KBM-7 (cell line): ENCODE data around the gene GPR18.
A peak's percentile ranks its signal among the peaks of the same experiment; 100 is the strongest.
"Not testable (repeated sequence)": the region's sequence is repeated elsewhere in the genome, so short reads cannot be mapped to it uniquely, and the experiment has no call there.

Experiments used
- DNase-seq: peaks from one replicate; pipeline ENCODE4 v3.0.0-alpha.2; 2015
- in situ Hi-C: fragments of 300-500 bp; cut with MboI; formaldehyde crosslinking; loops from 2 replicates; pipeline ENCODE4 v1.14.3; 2020; ENCODE audit warnings: low sequenced_read_pairs, low pct_unique_long_range_greater_than_20kb, mixed read lengths

Gene GPR18

DNA sequence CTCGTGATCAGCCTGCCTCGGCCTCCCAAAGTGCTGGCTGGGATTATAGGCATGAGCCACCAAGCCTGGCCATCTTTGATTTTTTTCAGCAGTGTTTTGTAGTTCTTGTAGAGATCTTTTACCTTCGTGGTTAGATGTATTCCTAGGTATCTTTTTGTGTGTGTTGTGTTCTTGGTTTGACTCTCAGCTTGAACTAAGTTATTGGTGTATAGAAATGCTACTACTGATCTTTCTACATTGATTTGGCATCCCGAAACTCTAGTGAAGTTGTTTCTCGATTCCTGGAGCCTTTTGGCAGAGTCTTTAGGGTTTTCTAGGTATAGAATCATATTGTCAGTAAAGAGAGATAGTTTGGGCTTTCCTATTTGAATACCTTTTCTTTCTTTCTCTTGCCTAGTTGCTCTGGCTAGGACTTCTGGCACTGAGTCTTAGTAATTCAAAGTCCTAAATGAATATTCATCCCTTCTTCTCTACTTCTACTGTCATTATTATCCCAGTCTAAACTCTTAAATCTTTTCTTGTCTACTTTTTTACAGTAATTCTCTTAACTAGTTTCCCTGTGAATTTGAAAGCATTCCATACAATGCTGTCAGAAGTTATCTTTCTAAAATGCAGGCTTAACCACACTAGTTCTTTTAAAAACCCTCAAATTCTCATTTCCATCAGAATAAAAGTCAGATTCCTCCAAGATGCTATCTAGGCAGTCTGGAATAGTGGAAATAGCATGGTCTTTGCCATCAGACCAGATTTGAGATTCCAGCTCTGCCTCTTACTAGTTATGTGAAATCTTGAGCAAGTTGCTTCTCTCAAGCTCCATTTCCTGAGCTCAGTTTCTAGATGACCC, 7.0 kb downstream of the GPR18 start:
- no peak for DNase-seq
- in situ Hi-C loops = no loop called here

DNA sequence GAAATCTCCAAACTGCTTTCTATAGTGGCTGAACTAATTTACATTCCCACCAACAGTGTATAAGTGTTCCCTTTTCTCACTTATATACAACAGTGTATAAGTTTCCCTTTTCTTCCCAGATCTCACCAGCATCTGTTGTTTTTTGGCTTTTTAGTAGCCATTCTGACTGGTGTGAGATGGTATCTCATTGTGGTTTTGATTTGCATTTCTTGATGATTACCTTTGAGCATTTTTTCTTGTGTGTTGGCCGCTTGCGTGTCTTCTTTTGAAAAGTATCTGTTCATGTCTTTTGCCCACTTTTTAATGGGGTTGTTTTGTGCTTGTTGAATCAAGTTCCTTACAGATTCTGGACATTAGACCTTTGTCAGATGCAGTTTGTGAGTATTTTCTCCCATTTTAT, 8.6 kb downstream of the GPR18 start:
- DNase-seq, in situ Hi-C loops: not testable (repeated sequence)

DNA sequence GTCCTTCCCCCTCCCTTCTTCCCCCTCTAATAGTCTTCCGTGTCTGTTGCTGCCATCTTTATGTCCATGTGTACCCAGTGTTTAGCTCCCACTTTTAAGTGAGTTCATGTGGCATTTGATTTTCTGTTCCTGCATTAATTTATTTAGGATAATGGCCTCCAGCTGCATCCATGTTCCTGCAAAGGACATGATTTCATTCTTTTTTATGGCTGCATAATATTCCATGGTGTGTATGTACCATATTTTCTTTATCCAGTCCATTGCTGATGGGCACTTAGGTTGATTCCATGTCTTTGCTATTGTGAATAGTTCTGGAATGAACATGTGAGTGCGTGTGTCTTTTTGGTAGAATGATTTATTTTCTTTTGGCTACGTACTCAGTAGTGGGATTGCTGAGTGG, 9.0 kb downstream of the GPR18 start:
- in situ Hi-C loops, DNase-seq: not testable (repeated sequence)

DNA sequence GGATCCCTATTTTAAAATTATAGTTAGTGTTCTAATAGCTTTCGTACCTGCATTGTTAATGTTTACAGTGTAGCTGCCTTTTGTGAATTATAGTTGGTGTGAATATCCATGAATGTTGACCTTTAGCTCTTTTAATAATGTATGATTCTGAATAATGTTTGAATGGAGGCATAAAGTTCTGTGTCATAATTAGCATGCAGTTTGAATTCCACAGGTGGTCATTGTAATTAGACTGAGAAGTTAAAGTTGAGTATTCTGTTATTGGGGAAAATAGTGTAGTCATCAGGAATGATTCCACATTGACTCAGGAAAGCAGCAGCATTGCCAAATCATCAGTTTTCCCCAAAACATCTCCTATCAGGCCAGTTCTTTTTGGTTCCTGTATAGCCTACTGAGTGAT, 12.1 kb downstream of the GPR18 start:
- in situ Hi-C loops = no loop called here
- DNase-seq = no peak

DNA sequence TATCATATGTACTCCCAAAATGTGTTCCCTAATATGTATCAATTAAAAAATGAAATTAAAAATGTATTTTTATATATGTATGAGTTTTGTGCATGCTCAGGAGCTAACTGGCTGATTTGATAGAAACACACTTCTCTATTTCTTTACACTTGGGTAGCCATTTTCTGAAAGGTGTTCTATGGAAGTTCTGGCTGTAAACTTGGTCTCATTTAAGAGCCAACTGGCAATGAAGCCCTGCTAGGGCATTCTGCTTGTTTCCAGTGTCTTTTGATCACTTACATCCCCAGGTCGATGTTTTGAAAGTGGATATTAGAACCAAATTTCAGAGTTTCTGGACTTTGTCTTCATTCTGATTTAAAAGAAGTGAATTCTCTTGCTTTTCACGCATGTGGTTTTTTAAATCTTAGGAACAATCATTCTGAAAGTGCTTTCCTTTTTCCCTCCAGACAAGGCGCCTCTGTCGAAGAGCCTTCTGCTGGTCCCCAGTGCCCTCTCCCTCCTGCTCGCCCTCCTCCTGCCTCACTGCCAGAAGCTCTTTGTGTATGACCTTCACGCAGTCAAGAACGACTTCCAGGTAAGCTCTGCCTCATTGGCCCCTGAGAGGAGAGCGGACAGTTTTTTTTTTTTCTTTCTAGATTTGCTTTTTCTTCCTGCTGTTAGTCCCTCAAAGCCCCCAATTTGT, 20.1 kb downstream of the GPR18 start:
- DNase-seq = no peak
- in situ Hi-C loops = no loop called here

DNA sequence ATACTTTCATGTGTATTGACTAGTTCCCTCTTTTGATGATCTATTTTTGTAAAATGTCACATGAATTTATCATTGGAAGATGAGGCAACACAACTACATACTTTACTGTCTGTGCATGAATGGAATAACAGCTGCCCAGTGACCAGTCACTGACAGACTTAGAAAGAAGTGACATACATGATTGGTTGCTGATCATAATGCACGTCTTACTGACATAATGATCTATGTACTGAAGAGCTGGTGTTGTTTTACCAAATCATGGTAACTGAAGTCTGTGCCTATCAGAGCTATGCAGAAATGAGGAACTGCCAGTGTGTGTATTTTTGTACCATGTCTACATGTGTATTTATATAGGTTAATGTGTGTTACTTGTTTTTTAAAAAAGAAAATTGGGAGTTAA, 26.5 kb downstream of the GPR18 start:
- in situ Hi-C loops = no loop called here
- peak; percentile 65 for DNase-seq

DNA sequence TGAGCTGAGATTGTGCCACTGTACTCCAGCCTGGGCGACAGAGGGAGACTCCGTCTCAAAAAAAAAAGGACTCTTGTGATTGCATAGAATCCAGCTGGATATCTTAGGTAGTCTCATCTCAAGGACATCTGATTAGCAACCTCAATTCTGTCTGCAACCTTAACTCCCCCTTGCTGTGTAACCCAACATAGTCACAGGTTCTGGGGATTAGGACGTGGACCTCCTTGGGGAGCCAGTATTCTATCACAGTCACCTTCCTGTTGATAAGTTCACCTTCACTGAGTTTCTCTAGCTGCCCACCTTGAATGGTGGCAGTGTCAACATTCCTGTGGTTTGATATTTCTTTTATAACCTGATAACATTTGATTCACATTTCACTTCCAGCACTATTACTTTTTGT, 27.2 kb downstream of the GPR18 start:
- no peak for DNase-seq
- in situ Hi-C loops = no loop called here

DNA sequence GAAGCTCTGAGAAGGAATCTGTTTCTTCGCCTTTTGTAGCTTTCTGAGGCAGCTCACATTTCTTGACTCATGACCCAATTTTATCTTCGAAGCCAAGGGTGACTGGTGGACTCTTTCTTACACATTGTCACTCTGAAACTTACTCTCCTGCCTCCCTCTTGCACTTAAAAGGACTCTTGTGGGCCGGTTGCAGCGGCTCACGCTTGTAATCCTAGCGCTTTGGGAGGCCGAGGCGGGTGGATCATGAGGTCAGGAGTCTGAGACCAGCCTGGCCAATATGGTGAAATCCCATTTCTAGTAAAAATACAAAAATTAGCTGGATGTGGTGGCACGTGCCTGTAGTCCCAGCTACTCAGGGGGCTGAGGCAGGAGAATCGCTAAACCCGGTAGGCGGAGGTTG, 27.6 kb downstream of the GPR18 start:
- in situ Hi-C loops, DNase-seq: not testable (repeated sequence)

DNA sequence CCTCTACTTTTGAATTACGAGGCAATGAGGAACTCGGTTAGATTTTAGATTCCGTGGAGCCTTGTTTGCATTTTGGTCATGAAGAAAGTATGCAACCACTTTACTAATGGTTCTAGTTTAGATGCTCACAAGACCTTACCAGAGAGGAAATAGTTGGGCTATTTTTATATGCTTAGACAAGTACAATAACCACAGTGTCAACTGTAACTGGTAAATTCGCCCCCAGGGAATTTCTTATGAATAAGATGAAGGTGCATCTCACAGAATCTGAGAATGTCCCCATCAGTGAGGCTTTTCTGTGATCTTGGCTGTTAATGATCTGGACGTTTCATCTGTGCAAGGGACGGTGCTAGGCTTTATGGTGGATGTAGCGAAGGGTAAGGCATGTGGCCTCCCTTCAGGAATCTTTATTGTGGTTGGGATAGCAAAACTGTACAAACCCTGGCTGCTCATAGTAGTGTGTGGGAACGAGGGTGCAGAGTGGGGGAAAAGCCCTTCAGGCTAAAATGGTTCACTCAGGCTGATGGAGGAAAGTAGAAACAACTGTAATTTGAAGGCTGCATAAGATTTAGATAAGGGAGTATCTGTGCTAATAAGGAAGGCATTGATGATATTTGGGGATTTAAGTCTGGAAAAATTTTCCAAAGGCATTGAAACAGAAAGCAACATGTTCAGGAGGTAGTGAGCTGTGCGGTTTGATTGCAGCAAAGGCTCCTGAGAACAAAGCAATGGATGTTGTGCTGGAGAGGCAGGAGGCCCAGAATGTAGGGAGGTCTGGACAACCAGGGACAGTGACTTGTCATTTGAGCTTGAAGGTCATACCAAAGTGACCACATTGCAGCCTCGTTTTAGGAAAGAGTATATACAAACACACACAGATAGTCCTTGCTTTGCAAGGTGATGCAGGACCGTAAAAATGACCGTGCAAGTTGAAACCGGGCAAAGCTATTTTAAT, 29.2 kb downstream of the GPR18 start:
- in situ Hi-C loops = no loop called here
- peak; percentile 34 for DNase-seq

DNA sequence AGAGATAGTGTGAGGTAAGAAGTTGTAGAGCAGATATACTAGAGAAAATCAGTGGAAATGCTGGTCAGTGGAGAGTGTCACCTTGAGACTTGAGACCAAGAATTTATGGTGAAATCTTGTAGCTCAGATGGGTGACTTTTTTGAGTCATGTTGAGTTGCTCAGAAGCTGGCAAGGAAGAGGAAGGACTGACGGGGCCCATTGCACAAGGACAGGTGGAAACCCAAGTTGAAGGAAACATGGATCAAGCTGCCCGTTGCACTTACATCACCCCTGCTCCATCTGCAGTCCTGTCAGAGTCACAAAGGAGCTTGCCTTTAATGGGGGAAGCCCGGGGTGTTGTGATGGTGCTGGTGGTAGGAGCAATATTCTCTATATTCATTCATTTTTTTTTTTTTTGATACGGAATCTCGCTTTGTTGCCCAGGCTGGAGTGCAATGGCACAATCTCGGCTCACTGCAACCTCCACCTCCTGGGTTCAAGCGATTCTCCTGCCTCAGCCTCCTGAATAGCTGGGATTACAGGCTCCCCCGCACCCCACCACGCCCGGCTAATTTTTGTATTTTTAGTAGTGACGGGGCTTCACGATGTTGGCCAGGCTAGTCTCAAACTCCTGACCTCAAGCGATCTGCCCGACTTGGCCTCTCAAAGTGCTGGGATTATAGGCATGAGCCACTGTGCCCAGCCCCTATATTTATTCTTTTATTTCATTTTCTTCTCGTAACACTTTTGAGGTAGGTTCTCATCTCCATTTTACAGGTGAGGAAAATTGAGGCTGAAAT, 30.1 kb downstream of the GPR18 start:
- in situ Hi-C loops = no loop called here
- peak; percentile 19 for DNase-seq

DNA sequence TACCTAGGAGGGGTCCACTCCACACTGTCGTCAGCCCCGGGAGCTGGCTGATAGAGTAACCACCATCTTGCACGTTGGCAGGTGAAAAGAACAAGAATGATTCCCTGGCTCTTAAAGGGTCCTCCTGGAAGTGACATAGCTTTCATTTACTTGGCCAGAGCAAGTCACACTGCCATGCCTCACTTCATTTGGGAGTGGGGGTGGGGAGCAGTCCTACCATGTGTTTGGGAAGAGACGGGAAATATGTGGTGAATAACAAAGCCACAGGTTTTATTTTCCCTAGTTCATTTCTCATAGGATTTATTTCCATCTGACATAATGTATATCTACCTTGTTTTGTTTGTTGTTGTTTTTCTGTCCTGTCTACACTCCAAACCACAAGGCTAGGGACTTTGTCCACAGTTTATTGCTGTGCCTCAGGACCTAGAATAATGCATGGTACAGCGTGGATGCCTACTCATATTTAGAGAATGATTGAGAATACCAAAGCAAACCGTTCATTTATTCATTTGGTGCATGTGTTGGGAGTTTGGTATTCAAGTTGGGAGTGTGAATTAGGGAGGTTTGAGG, 30.8 kb downstream of the GPR18 start:
- in situ Hi-C loops = no loop called here
- DNase-seq = no peak

DNA sequence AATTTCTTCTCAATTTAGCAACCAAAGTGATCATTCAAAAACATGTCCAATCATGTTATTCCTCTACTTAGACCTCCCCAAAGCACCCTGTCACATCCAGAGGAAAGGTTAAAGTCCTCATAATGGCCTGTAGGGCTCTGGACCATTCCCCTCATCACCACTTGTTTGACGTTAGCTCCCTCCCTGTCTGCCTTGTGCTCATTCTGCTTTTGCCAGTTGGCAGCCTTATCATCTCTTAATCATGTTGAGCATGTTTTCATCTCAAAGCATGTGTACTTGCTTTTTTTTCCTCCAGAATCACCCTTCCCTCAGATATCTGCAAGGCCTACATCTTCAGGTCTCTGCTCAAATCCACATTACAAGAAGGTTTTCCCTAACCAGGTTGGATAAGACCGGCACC, 31.7 kb downstream of the GPR18 start:
- in situ Hi-C loops = no loop called here
- DNase-seq = no peak

DNA sequence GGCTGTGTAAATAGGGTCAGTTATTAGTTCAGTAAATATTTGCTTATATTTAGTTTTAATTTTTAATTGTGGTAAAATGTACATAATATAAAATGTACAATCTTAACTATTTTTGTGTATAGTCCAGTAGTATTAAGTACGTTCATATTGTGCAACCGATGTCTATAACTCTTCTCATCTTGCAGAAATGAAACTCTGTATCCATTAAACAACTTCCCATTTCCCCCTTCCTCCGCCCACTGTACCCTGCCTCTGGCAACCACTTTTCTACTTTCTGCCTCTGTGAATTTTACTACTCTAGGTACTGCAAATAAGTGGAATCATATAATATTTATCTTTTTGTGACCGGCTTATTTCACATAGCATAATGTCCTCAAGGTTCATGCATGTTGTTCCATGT, 33.1 kb downstream of the GPR18 start:
- DNase-seq = peak; percentile 44
- in situ Hi-C loops = no loop called here

DNA sequence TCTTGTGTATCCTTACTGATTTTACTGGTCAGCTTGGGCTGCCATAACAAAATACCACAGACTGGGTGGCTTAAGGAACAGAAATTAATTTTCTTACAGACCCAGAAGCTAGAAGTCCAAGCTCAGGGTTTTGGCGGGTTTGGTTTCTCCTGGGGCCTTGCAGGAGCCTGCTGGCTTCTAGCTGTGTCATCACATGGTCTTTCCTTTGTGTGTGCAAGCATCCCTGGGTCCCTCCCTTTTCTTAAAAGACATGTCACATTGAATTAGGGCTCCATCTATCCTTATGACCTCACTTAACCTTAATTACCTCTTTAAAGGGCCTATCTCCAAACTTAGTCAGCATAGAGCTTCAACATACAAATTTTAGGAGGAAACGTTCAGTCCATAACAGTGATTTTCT, 34.2 kb downstream of the GPR18 start:
- DNase-seq = peak; percentile 20
- in situ Hi-C loops = no loop called here

DNA sequence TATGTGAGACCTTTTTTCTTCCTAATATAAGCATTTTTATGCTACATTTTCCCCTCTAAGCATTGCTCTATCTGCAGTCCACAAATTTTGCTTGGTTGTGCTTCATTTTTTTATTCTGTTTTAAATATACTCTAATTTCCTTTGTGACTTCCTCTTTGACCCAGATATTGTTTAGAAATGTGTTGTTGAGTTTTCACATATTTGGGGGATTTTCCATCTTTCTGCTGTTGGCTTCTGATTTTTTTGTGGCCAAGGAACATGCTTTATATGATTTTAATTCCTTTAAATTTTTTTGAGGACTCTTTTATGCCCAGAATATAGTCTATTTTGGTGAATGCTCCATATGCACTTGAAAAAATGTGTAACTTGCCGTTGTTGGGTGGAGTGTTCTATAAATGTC, 34.6 kb downstream of the GPR18 start:
- in situ Hi-C loops = no loop called here
- DNase-seq = no peak

DNA sequence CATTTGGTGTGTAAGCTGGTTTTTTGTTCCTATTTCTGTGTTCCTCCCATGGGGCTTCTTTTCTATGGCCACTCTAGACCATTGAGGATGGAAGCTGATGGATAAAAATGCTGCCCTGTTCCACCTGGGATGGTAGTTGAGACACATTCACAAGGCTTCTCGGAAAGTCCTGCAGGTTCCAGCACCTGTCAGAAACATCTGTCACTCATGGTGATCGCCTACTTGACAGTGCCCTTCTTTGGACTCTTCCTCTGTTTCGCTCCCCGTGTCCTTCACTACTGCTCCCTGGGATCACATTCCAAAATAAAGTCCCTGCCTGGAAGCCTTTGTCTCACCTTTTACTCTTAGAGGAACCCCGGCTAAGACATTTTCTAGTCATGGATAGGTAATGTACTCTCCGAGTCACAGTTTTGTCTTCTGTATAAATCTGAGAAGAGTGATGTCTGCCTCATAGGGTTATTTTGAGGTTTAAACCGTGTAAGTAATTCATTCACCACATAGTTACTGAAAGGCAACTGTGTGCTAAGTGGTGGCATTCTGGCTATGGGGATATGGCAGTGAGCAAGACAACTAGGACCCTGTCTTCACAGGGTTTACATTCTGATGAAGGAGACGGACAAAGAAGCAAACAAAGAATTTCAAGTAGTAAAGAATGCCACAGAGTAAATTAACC, 36.5 kb downstream of the GPR18 start:
- in situ Hi-C loops = no loop called here

DNA sequence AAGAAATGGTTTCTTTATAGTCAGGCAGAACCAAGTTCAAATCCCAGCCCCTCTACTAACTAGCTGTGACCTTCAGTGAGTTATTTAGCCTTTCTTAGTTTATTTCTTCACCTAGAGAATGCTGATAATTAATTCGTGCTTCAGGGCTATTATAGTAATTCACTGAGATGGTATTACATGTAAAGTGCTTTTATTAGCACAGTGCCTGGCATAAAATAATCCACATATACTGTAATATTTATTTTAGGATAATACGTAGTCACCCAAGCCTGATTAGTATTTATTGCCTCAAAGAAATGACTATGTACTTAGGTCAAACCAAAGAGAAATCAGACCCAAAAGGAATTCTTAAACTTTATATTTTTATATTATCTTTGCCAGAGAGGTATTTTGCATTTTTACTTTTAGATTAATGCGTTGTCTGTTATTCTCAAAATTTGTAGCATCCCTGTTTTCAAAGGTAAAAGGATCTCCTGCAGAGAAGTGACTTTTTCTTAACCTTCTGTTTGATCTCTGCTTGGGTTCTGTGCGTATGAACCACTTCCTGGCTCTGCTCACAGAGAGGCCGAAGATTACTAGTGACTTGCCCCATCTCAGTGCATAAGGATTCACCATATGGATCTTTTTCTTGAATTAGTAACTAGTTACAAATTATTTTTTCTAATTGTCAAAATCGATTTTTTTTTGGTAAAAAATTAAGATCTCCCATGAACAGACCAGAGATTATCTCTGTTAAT, 37.8 kb downstream of the GPR18 start:
- in situ Hi-C loops = no loop called here
- no peak for DNase-seq

More for the DNA sequence above, 36.5 kb downstream of the GPR18 start:
- DNase-seq = no peak
